SK-N-MC (cell line): Measurements from ENCODE around the gene TMEM273.

Experiments used
- EZH2 ChIP-seq: fragments of 200-600 bp; sonication (generic); IDR thresholded peaks from one replicate; pipeline ENCODE4 v1.6.1; 2017; ENCODE audit warnings: antibody characterized with exemption
- POLR2AphosphoS5 ChIP-seq: IDR thresholded peaks from 2 replicates; pipeline ENCODE4 v1.6.1; 2012; ENCODE audit warnings: mild to moderate bottlenecking, low read depth, low read length, borderline replicate concordance

- TF ChIP-seq POLR2AphosphoS5 (no peak), EZH2 (no peak)
Observed at GRCh38 chr10:49117376-49118070, 70.7 kb downstream of the TMEM273 start.
